Breast epithelium (tissue), 3 donors: ENCODE measurements around the gene GIPC2.

Experiments
- POLR2A ChIP-seq: fragments of 450-650 bp; IDR thresholded peaks from one replicate; pipeline ENCODE4 v1.6.1; 2016; ENCODE audit warnings: antibody characterized with exemption, mild to moderate bottlenecking, moderate library complexity
- TF ChIP-seq, protein P1 (sequence below), 3 donors: fragments of 450-650 bp; IDR thresholded peaks; one replicate each; pipeline ENCODE4 v1.5.1; 2016 to 2017; ENCODE audit warnings: antibody characterized with exemption in 3 of 3, mild to moderate bottlenecking in 3 of 3, moderate library complexity in 3 of 3

DNA sequence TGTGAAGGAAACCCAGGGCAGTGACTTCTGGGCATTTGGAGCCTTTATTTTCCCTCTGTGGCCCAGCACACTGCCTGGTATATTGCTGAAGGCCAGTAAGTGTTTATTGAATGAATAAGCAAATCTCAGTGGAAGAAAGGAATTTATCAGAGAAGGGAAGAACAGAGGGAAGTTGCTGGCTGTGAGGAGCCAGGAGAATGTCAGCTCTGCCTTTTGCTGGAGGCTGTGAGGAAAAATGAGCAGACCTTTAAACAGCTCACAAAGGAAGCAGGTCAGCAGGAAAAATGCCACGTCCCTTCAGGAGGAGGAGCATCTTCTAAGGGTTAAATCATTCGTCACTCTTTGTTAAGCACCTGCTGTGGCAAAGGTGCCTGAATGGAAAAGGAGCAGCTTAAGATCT is 75.9 kb downstream of the GIPC2 start:
- TF ChIP-seq, protein P1, sequence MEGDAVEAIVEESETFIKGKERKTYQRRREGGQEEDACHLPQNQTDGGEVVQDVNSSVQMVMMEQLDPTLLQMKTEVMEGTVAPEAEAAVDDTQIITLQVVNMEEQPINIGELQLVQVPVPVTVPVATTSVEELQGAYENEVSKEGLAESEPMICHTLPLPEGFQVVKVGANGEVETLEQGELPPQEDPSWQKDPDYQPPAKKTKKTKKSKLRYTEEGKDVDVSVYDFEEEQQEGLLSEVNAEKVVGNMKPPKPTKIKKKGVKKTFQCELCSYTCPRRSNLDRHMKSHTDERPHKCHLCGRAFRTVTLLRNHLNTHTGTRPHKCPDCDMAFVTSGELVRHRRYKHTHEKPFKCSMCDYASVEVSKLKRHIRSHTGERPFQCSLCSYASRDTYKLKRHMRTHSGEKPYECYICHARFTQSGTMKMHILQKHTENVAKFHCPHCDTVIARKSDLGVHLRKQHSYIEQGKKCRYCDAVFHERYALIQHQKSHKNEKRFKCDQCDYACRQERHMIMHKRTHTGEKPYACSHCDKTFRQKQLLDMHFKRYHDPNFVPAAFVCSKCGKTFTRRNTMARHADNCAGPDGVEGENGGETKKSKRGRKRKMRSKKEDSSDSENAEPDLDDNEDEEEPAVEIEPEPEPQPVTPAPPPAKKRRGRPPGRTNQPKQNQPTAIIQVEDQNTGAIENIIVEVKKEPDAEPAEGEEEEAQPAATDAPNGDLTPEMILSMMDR (IDR thresholded peaks at IDR 0.05): no peak
- TF ChIP-seq POLR2A: no peak
